GM12873 (cell line): ENCODE measurements around the gene ZNF205.

Source experiments
- CTCF ChIP-seq: IDR thresholded peaks from 2 replicates; pipeline ENCODE4 v1.5.1; 2012; ENCODE audit warnings: low read depth, mild to moderate bottlenecking, moderate library complexity, low read length, control low read depth; ENCODE audit not compliant: insufficient read depth; ENCODE audit errors: missing control alignments

Gene ZNF205

GRCh38 chr16:3149630-3150345, 37.4 kb downstream of the ZNF205 start:
- peak; percentile 56 for TF ChIP-seq CTCF

GRCh38 chr16:3150346-3151218, 38.2 kb downstream of the ZNF205 start:
- TF ChIP-seq CTCF, result no peak

- no peak for TF ChIP-seq CTCF
These were observed 39.6 kb downstream of the ZNF205 start for GRCh38 chr16:3152027-3152276.

- TF ChIP-seq CTCF, result peak; percentile 58
These were observed 40.0 kb downstream of the ZNF205 start for GRCh38 chr16:3152277-3152990.

- no peak for TF ChIP-seq CTCF
These were observed 40.6 kb downstream of the ZNF205 start for GRCh38 chr16:3152991-3153368.

- TF ChIP-seq CTCF, result no peak
These were observed 42.8 kb downstream of the ZNF205 start for GRCh38 chr16:3155181-3155580.

GRCh38 chr16:3155972-3156371, 43.6 kb downstream of the ZNF205 start:
- no peak for TF ChIP-seq CTCF
